ENCODE measurements around the gene ZNF783.

GRCh38 chr7:149285603-149286002 lies 23.6 kb downstream of the ZNF783 start:
- no peak for TF ChIP-seq CTCF (IDR thresholded peaks at IDR 0.05; ENCODE audit: low read depth, low read length)
- TF ChIP-seq EZH2phosphoT487 (IDR thresholded peaks at IDR 0.05; ENCODE audit: low read depth) = no peak

Data from OCI-LY3 (cell line).